Measurements from ENCODE around the gene SPINK6.

SPINK6 gene

DNA sequence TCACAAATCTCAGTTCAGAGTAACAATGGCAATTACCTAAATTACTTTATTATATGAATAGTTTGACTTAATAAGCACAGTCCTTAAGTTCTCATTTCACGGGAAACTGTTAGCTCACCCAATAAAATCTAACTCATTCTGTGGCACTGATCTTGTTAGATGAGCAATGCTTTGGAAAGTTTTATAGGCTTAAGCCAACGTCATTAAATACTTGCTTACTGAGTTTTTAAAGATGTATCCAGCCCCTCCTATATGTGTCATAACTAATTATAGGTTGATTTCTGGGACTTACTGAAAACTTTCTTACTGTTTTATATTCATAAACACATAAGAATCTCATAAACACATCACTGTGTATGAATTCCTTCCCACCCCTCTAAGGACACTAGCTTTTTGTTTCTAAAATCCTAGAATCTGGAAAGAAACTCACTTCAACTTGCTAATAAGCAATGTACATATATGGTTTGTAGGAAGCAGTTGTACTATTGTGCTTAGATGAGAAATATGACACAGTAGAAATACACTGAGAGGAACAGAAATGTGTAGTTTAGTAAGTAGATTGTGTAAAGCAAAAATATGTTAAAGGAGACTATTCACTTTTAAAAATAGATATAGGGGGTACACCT, 21.4 kb downstream of the SPINK6 start:
- DNase-seq (ENCODE audit: low read depth in 3 of 3): no peak

DNA sequence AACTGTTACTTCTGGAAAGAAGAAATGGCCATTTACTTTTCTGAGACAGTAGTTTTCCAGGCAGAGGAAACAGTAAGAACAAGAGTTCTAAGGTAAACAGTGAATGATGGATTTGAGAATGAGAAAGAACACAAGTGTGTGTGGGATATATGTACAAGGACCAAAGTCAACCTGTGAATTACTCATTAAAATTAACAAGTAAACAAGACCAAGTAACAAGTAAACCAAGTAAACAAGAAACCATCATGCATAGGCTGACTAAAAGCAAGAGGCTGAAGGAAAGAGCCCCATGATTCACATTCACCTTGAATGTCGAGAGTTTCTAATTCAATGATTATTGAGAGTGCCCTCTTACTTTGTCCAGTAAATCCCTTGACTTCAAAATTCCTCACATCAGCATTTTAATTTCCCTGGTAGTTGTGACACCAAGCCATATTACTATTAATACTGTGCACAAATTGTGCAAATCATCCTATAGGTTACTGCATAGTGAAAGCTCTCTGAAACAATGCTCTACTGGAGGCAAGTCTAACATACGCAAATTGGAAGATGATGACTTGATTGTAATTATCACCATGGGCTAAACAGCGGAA, 25.6 kb downstream of the SPINK6 start:
- DNase-seq (ENCODE audit: low read depth in 3 of 3): no peak

DNA sequence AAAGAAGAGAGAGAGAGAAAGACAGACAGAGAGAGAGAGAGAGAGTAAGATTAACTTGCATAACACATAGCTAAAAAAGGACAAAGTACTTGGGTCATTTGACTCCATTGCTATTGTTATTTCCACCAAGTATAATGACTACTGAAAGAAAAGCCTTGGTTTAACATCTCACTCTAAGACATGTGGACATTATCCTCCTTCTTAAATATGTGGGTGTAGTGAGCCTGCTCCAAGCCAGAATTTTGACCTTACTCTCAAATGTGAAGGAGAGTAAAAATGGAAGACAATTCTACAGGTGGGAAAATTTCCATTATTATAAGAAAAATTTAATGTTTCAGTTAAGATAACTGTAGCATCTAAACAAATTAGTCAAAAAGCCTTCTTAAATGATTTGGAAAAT, 27.0 kb downstream of the SPINK6 start:
- no peak for DNase-seq (ENCODE audit: low read depth in 3 of 3)

DNA sequence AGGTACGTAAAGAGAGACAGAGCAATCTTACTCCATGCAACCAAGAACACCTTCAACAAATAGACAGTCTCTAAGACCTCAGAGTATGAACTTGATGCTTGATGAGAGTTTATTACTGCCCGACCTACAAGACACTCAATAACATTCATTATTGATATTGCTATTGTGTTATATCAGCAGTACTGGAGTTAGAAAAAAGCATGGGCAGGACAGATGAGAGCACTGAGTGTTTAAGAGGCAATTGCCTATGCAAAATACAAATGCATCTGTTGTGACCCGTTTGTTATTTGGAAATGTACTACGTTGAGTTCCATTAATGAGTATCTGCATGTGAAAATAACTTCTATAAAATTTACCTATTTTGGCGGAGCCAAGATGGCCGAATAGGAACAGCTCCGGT, 27.4 kb downstream of the SPINK6 start:
- no peak for DNase-seq (ENCODE audit: low read depth in 3 of 3)

DNA sequence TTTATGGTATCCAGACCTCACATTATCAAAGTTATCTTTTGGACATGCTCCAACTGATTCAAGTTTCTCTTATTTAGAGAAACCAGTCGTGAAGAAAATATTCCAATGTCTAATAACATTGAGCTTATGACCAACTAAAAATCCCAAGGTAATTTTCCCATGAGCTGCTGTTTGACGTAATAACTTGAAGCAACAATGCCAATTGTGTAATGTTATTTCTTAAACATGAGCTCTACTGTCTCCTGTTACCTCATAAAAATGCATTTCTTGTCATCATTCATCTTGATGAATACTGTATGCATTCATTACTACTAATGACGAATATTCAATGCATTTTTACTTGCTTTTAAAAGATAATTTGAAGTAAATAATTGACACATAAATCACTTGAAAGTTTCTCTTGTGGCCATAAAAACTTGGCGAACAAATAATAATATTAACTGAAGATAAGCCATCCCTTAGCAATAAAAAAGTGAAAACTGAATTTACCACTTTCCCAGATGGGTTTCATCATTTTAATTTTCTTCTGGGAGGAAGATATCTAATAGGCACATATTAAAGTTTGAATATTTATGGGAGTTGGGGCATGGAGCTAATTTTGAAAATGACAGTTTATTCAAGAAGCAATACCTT, 35.1 kb downstream of the SPINK6 start:
- DNase-seq (ENCODE audit: low read depth in 3 of 3): no peak

DNA sequence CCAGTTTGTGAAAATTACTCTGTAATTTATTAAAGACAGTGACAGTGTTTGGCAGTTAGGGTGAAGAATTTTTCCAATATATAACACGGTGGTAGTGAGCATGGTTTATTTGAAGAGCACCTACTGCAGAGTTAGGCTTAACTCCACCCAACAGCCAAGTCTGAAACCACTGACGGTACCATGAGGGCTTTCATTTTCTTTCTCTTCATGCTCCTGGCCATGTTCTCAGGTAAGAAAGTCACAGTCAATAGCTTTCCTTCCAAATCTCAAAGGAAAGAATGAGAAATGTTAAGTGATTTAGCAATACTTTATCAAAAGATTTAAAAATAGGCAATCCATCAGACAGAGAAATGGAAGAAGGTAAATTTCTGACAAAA, 35.6 kb downstream of the SPINK6 start, which contains the start of gene MARCOL:
TSS of gene MARCOL (plus strand) at position 108 of the 377 bp plus-strand sequence. CDS start at position 181, 73 bp downstream.
- DNase-seq (ENCODE audit: low read depth in 3 of 3): no peak

DNA sequence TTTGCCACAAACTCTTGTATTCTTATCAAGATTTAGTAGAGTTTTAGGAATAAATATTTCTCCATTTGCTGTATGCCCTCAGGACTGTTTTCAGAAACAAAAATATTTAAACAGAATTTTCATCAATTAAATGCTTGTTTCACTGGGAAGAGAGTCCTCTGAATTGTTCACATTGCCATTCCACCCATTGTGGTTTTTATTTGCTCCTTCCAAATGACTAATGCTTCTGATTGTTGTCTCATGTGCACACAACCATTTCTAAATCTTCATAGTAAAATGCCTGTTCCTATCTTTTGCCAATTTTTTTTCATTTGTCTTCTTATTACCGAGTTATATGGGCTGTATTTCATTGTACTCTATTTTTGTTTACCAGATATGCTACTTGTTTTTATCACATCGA, 46.1 kb downstream of the SPINK6 start:
- DNase-seq (ENCODE audit: low read depth in 3 of 3): no peak

DNA sequence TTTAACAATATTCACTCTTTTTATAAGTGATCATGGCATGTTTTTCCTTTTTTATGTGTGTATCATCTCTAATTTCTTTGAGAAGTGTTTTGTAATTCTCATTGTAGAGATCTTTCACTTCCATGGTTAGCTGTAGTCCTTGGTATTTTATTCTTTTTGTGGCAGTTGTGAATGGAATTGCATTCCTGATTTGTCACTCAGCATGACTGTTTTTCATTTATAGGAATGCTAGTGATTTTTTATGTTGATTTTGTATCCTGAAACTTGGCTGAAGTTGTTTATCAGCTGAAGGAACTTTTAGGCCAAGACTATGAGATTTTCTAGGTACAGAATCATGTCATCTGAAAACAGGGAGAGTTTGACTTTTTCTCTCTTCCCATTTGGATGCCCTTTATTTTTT, 52.6 kb downstream of the SPINK6 start:
- no peak for DNase-seq (ENCODE audit: low read depth in 3 of 3)

DNA sequence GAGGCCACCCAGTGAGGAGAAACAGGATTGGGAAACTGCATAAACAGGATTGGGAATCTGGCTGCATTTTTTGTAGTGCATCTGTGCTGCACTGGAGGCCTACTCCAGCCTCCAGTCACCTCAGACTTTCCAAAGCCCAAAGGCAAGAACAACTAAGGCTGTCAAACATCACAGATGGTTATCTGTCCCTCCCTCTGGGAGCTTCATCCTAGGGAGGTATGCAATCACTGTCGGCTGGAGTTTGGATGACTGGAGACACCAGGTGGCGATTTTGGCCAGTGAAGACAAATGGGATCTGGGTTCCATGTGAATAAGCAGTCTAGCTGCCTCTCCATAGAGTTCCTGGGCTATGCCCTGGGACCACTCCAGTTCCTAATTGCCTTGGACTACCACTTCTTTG, 56.4 kb downstream of the SPINK6 start:
- no peak for DNase-seq (ENCODE audit: low read depth in 3 of 3)

DNA sequence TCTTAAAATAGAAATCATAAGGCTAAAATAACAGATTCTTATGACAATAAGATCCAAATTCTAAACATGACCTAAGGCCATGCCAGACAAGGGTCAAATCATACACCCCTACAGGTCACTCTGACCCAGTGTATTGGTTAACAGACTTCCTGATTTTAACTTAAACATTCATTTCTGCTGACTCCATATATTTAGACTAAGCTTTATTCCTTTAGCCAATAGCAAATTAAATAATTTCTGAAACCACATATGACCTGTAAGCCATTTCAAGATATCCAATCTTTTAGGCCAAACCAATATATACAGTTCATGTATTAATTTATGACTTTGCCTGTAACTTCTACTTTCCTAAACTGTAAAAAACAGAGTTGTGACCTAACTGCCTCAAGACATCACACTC, 58.4 kb downstream of the SPINK6 start:
- no peak for DNase-seq (ENCODE audit: low read depth in 3 of 3)

Measured in stimulated activated CD4-positive, alpha-beta T cell treated with anti-CD3 and anti-CD28 coated beads, TNF-alpha, amount 100 ng/mL, for 24 hours (primary cell).